Measurements from ENCODE around the gene ROCK2.
A peak's percentile ranks its signal among the peaks of the same experiment; 100 is the strongest.

ROCK2 gene

DNA sequence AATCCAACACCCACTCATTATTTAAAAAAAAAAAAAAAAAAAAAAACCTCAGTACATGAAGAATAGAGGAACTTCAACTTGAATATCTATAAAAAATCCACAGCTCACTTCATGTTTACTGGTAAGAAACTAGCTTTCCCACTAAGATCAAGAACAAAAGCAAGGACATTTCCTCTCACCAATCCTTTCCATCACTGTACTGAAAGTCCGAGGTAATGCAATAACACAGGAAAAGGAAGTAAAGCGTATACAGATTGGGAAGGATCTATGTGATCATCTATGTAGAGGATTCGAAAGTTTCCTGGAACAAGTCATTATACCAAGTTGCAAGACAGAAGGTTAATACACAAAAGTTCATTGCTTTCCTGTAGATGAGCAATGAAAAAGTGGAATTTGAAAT is 63.2 kb downstream of the ROCK2 start:
- H3K36me3 Mint-ChIP-seq (ENCODE audit: low read depth), result peaks cover 95% of the 10 kb centered on the region
- no peak for DNase-seq
- peaks cover 40% of the 10 kb centered on the region for H3K9me3 Mint-ChIP-seq
- no peak for TF ChIP-seq CTCF (IDR thresholded peaks at IDR 0.05)
- H3K4me3 Mint-ChIP-seq, result no peak overlapping the region
- H3K27ac Mint-ChIP-seq, result peak overlapping the region; percentile 41
- no peaks in the 10 kb centered on the region for H3K4me1 Mint-ChIP-seq
- no peaks in the 10 kb centered on the region for H3K27me3 Mint-ChIP-seq (ENCODE audit: low read depth, poor library complexity)

DNA sequence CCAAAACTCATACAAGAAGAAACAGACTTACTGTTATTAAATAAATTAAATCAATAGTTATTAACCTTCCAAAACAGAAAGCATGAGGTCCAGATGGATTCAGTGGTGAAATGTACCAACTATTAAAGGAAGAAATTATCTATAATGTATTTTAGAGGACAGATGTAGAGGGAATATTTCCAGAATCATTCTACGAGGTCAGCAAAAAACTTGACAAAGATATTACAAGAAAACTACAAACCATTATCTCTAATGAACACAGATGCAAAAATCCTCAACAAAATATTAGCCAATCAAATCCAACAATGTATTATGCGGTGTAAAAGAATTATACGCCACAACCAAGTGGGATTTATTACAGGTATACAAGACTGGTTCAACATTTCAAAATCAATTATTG is 63.7 kb downstream of the ROCK2 start:
- no peaks in the 10 kb centered on the region for H3K27me3 Mint-ChIP-seq (ENCODE audit: low read depth, poor library complexity)
- no peaks in the 10 kb centered on the region for H3K4me1 Mint-ChIP-seq
- no peak overlapping the region for H3K4me3 Mint-ChIP-seq
- H3K9me3 Mint-ChIP-seq, result peaks cover 38% of the 10 kb centered on the region
- no peak for DNase-seq
- peaks cover 95% of the 10 kb centered on the region for H3K36me3 Mint-ChIP-seq (ENCODE audit: low read depth)
- no peak for TF ChIP-seq CTCF (IDR thresholded peaks at IDR 0.05)
- no peak overlapping the region for H3K27ac Mint-ChIP-seq

DNA sequence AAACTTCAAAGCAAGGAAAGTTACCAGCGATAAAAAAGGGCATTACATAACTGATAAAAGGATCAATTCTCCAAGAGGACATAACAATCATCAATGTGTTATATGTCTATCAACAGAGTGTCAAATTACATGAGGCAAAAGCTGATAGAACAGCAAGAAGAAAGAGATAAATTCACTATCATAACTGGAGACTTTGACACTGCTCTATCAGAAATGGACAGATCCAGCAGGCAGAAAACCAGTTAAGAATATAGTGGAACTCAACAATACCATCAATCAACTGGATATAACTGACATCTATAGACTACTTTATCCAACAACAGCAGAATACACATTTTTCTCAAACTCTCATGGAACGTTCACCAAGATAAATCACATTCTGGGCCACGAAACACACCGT is 65.0 kb downstream of the ROCK2 start:
- Mint-ChIP-seq H3K4me1 (peaks cover 3% of the 10 kb centered on the region), H3K27ac (no peak overlapping the region), H3K27me3 (ENCODE audit: low read depth, poor library complexity) (no peaks in the 10 kb centered on the region), H3K36me3 (ENCODE audit: low read depth) (peaks cover 92% of the 10 kb centered on the region), H3K4me3 (no peak overlapping the region), H3K9me3 (peaks cover 29% of the 10 kb centered on the region)
- TF ChIP-seq CTCF (IDR thresholded peaks at IDR 0.05), result no peak
- DNase-seq, result no peak

GRCh38 chr2:11278219-11278618 is 66.2 kb downstream of the ROCK2 start:
- Mint-ChIP-seq H3K4me1 (peaks cover 3% of the 10 kb centered on the region), H3K27me3 (ENCODE audit: low read depth, poor library complexity) (no peaks in the 10 kb centered on the region), H3K9me3 (peaks cover 28% of the 10 kb centered on the region), H3K27ac (no peak overlapping the region), H3K36me3 (ENCODE audit: low read depth) (peaks cover 93% of the 10 kb centered on the region), H3K4me3 (no peak overlapping the region)
- DNase-seq, result no peak
- TF ChIP-seq CTCF (IDR thresholded peaks at IDR 0.05), result no peak

- no peaks in the 10 kb centered on the region for H3K27me3 Mint-ChIP-seq (ENCODE audit: low read depth, poor library complexity)
- H3K27ac Mint-ChIP-seq, result peak overlapping the region; percentile 72
- no peak for TF ChIP-seq CTCF (IDR thresholded peaks at IDR 0.05)
- peaks cover 23% of the 10 kb centered on the region for H3K9me3 Mint-ChIP-seq
- H3K36me3 Mint-ChIP-seq (ENCODE audit: low read depth), result peaks cover 86% of the 10 kb centered on the region
- no peak for DNase-seq
- H3K4me1 Mint-ChIP-seq, result peaks cover 3% of the 10 kb centered on the region
- no peak overlapping the region for H3K4me3 Mint-ChIP-seq
Observed at GRCh38 chr2:11275910-11276309, 68.5 kb downstream of the ROCK2 start.

DNA sequence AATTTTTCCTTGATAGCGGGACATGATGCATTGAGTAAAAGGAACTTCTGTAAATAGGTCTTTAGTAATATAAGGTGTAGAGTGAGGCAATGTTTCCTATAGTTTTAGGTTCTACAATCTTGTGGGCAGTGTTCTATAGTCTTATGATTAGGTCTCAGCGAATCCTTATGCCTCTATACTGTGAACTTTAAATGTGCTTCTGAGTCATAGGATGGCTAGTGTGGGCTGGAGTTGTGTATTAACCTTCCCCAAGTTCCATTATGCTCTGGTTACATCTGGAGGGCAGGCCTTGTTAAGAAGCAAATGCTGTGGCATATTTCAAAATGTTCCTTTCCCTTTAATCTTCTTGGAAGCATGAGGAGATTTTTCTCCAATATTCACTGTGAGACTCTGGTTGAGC is 73.5 kb downstream of the ROCK2 start:
- no peak overlapping the region for H3K4me3 Mint-ChIP-seq
- peaks cover 16% of the 10 kb centered on the region for H3K9me3 Mint-ChIP-seq
- peaks cover 2% of the 10 kb centered on the region for H3K27me3 Mint-ChIP-seq (ENCODE audit: low read depth, poor library complexity)
- no peak for TF ChIP-seq CTCF (IDR thresholded peaks at IDR 0.05)
- peak overlapping the region; percentile 14 for H3K27ac Mint-ChIP-seq
- no peak for DNase-seq
- peaks cover 17% of the 10 kb centered on the region for H3K4me1 Mint-ChIP-seq
- H3K36me3 Mint-ChIP-seq (ENCODE audit: low read depth), result peaks cover 85% of the 10 kb centered on the region

All from nephron progenitor cell (in vitro differentiated cells).